ENCODE data around the gene RFX6.

DNA sequence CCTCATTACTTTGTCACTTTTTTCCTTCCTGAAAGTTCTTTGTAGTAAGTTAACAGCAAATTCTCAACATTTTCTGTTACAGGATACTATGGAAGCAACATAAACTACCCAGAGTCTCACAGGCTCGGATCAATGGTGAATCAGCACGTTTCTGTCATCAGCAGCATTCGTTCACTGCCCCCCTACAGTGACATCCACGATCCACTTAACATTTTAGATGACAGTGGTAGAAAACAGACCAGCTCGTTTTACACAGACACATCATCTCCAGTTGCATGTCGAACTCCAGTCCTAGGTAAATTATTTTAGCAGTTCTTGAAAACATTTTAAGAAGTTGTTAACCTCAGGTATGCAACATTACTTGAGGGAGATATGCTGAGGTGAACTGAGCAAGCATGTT is 51.6 kb downstream of the RFX6 start:
- TF ChIP-seq POLR2A (IDR thresholded peaks at IDR 0.05; ENCODE audit: borderline replicate concordance, extremely low read depth, insufficient read depth, insufficient read length), result no peak
- no peak for TF ChIP-seq TCF7L2 (IDR thresholded peaks at IDR 0.05; ENCODE audit: borderline replicate concordance, extremely low read depth, insufficient read depth, insufficient read length)

Measured in HCT116 (cell line).